GM19455 (cell line): ENCODE results near the gene CTNNA3.

Source experiments
- ATAC-seq: cut with Tn5 transposase; IDR thresholded peaks from one replicate; pipeline ENCODE4 v1.9.1; 2021; ENCODE audit not compliant: unreplicated experiment

The CTNNA3 gene

DNA sequence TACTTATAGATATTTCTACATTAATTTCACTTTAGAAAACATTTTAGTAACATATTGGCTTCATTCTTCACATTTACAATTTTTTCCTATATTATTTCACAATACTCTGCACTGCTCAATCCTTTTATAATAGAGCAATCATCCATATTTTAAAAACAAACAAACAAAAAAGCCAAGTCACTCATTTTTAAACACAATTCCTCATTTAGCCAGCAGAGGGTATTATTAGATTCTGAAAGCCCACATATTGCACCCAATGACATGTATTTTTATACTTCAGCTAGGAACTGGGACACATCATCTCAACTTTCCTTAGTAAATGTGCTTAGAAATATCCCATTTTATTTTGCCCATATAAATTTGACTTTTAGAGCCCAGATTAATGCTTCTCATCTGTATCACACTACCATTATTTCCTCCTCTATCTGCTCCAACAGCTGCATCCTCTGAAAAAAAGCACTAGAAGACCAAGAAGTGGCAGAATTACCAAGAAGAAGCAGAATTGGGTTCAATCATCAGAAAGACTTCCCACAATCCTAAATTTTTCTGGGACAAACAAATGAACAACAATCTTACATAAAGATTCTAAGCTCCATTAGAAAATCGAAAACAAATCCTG is 29.5 kb downstream of the CTNNA3 start:
- ATAC-seq, result no peak

DNA sequence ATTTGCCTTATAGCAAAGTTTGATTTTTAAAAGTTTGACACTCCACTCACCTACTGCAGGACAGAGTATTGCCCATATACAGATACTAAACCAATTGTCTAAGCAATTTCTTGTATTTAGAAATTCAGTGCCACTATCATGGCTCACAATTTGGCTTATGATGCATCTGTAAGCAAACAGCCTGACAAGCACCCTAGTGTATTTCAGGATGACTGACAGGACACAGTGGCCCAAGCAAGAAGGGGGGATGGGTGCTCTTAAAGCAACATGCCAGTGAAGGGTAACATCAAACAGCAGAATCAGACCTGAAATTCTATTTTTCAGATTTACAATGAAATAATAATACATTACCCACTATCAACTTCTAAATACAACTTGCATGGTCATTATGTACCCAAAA is 30.5 kb downstream of the CTNNA3 start:
- ATAC-seq, result no peak

DNA sequence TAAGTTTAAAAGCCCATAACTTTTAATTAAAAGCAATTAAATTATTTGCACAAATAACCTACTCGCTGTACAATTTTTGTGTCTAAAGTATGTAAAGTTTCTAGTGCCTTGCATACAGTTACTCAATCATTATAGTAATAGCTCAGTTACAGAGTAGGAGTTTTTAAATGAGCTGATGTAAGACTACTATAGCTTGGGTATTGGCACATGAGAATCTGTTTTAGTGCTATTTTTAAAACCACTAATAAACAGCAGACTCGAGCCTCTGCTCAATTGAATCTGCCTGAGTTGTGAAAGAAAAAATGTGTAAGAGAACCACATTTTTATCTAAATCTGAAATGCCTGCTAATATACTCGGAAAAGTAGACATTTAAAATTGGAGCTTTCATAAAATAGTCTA is 31.1 kb downstream of the CTNNA3 start:
- no peak for ATAC-seq

DNA sequence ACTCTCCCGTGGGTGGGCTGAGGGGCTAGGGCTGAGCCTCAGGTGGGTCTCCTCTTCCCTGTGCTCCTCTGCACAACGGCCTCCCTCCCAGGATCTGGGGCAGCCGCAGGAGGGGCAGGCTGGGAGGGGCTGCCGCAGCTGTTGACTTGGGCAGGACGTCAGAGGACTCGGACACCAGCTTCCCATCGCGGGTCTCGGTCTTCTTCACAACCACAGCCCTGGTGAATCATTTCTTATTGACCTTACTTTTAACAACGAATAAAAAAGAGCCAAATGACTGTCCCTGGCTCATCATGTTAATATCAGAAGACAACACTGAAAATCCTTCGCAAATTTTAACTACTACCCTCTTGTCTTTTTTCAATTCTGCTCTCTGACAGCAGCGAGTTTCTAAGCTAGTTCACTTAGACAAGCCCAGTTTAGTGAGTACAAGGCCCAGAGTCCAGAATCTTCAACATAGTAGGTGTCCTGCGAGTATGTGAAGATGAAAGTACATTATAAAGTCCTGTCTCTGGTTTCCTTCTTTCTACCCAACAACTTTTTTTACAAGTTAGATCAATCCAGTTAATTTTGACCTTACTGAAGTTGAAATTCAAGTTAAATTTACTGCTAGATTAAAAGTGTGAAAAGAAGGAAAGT is 32.4 kb downstream of the CTNNA3 start:
- ATAC-seq, result no peak

DNA sequence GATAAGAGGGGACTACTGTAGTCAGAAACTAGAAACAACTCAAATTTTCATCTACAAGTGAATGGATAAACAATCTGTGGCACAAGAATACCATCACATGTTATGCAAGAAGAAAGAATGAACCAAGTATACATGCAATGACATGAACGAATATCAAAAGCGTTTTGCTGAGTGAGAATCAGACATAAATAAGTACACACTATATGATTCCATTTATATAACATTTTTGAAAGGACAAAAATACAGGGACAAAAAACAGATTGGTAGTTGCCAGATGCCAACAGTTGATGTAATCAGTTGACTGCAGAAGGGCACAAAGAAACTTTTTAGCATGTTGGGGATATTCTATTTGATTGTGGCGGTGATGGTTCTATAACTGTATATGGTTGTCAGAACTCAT is 33.6 kb downstream of the CTNNA3 start:
- ATAC-seq, result no peak

DNA sequence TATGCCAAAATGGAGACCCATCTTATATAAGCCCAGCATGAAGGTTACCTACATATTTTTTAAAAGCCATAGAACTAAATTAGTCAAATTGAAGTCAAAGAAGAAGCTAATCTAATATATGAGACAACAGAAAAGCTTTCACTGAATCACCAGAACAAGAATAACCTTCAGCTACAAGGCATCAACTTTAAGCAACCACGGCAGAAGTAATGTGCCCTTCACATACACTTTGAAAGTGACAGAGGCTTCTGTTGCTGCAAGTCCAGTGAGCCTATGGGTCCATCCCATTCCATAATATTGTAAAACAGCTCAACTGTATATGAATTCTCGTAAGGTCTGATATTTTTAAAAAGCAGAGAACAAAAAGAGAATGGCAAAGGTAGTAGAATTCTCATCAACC is 36.5 kb downstream of the CTNNA3 start:
- ATAC-seq, result no peak

DNA sequence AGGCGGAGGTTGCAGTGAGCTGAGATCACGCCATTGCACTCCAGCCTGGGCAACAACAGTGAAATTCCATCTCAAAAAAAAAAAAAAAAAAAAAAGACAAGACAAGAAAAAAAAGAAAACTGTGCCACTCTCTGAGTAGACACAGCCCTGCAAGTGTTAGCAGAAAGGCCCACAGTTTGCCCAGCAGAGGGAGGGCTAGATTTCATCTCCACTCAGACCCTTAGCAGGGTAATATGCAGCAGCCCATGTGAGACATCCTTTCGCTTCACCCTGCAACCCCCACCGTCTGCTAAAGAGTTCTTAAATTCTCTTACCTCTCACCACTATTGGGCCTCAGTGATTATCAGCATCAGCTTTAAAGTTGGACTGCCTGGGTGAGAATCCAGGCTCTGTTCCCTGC is 38.2 kb downstream of the CTNNA3 start:
- ATAC-seq, result no peak

DNA sequence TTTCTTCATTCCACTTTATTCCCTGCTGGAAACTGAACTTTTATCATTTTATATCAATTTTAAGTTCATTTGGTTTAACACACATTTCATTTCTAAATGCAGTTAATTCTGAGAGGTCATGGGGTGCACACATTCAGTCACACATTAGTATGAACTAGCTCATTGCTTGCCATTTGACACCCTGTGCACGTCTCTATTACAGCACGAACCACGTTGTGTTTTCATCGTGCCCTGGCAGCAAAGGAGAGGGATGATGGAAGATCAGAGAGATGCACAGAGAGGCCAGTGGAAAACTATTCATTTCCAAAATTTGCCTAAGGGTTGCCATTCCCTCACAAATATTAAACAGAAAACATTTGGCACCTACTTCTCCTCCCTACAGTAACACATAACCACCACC is 45.4 kb downstream of the CTNNA3 start:
- no peak for ATAC-seq

DNA sequence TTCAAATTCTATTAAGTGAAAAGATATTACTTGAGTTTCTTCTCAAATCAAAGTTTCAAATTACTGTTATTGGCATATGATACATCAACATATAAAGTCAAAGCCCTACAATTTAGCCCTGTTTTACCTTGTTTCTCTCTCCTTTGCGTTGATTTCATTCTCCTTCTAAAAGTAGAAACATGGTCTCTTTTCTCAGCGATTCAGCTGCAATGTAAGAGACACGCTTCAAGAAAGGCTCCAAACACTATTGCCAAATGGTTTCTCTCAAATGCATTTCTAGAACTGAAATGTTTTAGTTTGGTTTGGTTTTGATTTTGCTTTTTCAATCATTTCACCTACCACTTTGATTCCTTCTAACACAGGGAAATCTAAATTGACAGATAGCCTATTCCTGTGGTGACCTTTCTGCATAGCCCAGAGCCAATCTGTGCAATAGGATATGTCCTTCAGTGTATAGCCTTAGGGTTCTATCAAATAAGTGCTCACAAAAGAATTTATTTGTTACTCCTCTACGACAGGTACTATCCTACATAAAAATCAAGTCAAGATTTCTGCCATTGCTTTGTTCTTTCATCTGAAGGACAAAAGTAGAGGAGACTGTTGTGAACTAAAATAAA is 47.3 kb downstream of the CTNNA3 start:
- ATAC-seq, result no peak

DNA sequence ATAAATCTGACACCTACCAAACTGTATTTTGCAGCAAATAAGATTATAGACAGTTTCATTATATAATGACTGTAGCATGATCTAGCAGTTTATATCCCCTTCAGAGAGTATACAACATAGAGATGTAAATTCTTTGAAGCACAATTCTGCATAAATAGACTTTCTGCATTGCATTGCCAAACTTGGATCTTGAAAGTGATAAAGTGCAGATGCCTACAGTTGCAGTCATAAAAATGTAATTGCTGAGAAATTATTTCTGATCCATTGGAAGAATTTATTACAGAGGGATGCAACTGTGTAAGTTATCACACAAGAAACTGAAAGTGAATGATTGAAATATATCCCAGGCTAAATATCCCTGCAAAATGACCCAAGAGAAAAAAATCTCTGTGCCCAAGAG is 65.1 kb downstream of the CTNNA3 start:
- ATAC-seq, result no peak

DNA sequence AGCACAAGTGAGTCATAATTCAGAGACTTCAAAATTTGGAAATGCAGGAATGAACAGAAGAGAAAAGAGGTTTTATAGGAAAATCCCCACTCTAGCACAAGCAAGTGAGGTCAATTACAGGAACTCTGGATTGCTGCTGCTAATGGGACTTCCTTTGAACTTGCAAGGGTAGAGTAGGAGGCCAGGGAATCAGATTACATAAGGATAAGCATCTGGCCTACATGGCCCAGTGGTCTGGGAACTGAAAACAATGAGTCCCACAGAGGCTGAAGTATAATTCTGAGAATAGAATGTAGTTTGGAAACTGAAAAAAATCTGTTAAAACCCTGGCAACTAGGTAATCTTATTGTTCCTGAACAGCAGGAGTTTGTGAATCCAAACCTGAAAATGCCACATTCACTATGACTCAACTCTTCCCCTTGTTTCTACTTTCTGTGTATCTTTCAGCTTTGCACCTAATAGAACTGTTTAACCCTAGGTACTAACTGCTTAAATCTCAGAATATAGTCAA is 66.5 kb downstream of the CTNNA3 start:
- ATAC-seq, result no peak

DNA sequence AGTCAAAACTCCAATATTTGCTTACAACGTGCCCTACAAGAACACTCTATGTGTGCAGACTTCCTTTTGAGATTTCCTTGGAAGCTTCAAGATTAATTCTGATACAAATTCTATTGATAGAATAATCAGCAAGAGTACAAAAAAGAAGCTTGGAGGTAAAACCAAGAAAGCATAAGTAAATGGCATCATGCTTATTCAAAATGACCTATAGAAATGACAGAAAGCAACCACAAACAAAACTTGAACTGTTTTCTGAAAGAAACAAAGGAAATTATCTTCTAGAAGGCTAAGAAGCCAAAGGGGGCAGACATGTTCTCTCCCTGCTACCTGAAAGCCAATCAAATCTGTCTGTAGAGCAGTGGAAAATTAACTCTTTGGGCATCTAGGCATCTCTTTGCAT is 73.0 kb downstream of the CTNNA3 start:
- no peak for ATAC-seq

DNA sequence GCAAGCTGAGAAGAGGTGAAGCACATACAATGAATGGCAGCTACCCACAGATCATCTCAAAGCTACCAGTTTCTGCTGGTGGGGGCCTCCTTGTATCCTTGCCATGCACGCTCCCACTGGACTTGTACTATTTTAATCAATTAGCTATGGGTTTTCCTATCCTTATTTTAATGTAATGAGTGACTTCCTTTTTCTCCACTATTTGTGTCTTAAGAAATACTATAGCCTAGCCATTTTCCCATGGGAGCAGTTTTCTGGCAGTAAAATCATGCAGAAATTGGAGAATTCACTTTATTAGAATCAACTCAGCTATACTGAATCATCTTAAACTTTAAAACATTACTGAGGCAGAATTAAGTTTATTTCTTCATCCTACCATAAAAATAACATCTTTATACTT is 73.5 kb downstream of the CTNNA3 start:
- no peak for ATAC-seq

DNA sequence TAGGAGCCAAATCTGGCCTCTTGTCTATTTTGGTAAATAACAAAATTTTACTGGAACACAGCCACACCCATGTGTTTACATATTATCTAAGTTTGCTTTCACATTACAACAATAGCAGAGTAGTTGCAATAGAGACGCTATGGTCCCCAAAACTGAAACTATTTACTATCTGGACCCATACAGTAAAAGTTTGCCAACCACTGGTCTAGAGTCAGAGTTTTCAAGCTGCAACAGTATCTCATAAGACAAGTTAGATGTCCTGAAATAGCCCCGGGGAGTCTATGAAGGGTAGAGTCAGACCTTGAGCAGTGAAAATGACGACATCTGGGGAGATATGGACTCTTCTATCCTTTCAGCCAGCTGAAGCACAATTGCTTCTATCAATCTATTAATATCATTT is 74.2 kb downstream of the CTNNA3 start:
- no peak for ATAC-seq

DNA sequence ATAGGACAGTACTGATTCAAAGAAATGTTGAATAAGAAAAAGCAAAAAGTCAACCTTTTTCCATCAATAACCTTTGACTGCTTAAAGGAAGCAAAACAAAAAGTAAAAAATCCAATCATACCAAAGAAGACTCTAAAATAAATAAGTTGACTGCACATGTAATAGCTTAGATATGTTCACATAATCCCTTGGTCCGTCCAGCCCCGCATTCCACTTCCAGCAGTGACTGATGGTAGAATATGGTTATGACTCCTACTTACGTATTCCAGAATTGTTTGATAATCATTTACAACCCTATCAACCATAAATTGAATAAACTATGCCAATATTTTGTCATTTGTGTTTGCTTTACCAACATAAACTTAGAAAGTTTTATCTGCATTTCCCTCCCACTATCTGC is 77.9 kb downstream of the CTNNA3 start:
- no peak for ATAC-seq

DNA sequence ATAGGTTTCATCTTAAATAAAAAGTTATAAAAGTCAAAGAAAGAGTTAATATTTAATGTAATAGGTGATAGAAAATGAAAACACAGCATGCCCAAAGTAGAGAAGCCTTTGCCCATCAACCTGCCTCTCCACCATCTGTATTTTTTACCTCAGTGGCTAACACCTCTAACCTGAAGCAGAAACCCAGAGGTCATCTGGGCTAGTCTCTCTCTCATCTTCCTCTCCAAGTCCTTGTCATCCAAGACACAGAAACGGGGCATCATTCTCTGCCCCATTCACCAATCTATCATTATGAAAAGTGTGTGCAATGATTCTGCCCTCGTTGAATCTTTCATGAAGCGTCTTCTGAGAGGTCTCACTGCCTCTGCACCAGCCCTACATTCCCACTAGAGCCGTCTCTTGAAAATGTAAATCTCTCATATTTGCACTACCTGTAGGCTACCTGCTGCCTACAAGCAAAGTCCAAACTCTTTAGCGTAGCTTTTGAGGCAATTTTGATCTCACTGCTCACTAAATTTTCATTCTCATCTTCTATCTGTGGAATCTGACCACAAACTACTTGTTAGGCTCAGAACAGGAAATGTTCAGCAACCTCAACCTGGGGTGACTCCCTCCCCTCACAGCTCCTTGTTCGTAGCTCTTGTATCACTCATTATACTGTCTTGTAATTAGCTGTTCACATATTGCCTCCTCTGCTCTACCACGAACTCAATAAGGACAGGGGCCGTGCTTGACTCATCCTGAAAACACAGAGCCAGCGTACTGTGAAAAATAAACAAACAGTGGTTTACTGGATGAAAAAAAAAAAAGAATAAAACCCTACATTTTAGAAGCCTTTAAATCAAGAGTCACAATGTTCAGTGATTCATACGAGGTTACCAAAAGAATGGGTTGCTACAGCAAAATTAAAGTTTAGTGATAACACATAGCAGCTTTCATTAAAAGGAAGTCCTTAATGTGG is 83.1 kb downstream of the CTNNA3 start:
- ATAC-seq, result no peak

DNA sequence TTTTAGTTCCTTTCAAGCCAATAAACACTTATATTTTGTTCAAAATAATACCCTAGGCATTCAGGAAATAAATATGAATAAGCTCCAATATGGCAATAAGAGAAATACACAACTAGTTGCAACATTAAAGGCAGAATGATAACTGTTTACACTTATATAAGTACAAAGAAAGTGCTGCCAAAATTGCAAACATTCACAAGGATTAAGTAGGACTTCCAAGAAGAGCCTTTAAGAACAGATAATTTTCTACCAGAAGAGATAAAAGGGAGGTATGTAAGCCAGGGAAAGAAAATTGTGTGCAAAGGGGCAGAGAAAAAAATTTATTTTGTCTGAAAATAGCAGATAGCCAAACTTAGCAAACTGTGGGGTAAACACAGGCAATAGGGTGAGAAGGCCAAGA is 83.8 kb downstream of the CTNNA3 start:
- no peak for ATAC-seq

DNA sequence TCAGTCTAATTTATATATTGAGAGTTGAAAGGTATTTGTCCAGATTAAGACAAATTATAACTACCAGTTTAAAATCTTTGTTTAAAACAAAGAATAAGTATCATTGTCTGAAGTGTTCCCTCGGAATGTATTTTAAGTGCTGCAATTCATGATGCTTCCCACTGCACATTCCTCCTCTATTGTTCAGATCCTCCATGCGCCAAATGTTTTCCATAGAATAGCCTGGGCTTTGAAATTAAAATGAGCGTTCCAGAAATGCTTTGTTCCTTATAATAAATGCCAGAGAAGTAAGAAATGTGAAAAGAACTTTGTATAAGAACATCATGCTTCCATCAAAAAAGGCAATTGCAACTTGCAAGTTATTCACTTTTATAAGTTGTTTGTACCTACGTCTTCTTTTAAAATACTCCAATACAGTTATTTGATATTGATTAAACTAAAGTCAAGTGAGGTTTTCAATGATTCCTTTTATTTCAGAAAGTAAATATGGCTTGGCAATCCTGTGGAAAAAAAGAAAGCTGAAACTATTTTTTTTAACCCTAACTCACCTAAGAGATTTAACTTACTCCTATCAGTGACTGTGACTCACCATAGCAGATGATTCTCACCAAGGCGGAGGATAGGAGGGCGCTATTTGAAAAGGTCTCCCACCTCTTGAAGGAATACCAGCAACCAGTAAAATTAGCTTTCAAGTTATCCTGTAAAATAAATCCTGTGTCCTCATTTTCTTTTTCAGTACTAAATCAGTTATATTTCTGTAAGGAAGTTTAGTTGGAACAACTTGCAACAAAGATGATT is 85.8 kb downstream of the CTNNA3 start:
- ATAC-seq, result no peak

DNA sequence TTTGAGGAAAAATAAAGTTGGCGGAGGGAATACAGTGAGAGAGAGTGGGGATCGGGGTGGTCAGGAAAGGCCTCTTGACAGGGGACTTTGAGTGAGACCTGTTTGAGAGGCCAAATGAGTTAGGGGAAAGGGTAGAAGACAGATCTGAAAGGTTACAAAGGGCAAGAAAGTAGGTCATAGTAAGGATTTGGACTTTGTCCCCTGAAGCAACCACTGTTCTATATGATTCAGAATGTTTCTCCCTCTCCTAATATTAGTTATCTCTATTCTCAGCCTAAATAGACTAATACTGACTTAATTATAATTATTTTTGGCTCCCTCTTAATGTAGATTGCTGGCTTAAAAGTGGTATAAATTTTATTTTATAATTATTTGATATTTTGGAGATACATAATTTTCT is 88.0 kb downstream of the CTNNA3 start:
- no peak for ATAC-seq

DNA sequence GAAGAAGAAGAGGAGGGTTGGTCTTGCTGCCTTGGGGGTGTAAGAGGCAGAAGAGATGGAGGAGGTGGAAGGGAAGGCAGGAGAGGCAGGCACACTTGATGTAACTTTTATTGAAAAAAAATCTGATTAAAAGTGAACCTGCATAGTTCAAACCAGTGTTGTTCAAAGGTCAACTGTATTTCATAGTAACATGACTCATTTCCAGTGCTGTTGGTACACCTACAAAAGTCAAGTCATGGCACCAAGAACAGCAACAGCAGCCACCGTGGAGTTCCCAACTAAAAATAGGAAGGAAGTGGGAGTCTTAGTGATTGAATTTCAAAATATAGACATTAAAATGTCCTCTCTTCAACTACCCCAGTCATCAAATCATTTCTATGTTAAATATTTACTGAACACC is 88.5 kb downstream of the CTNNA3 start:
- no peak for ATAC-seq

DNA sequence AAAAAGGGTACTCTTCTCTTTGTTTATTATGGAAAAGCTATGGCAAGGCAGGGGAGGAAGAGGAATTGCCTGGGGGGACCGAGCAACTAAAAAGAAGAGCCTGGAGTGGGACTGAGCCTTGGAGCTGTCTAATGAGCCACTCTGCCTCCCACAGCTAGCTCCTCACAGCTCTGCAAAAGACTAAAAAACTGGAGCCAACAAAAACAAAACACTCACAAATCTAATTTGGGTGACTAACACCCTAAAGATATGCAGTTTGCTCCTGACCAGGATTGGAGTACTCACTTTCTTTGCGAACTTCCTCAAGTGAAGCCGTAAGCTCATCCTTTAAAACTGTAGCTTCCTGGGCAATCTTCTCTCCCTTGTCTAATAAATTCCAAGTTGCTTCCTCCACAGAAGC is 89.4 kb downstream of the CTNNA3 start:
- ATAC-seq, result no peak
